ENCODE measurements around the gene EPPIN. TPM values are rescaled to one million over a fixed set of nuclear protein-coding genes. Genes with fewer than 3 reads are reported as not detected.

EPPIN gene
- total and polyA plus RNA-seq, 10 of the 15 experiments (the other 5 are each of a cell fraction or from before 2014, with no cell fraction given) = not detected

- BruUV-seq (replicated peaks) = no TSS peak
- ChIA-PET SMC1A (ENCODE audit: uncharacterized antibody, unreplicated experiment) (no interaction called here), CTCF (interaction anchor here (1.4 kb wide), 2 partner anchors 29 to 182 kb away, joined by 3 to 8 read pairs; no protein-coding TSS in a partner anchor), POLR2A (no interaction called here), RAD21 (ENCODE audit: unreplicated experiment) (no interaction called here)
- FAIRE-seq = no peak
- no peaks in the 10 kb centered on the region; a peak in 2 of 4 replicates for H3K27me3 ChIP-seq (replicated peaks in 1 of 2; ENCODE audit: control insufficient read depth in 2 of 2, insufficient read depth in 2 of 2, low read length in 1 of 2)
- H3K9me3 ChIP-seq (replicated peaks; ENCODE audit: control insufficient read depth, insufficient read depth, low read length) = no peaks in the 10 kb centered on the region
- no peaks in the 10 kb centered on the region for H3K4me1 ChIP-seq (ENCODE audit: control insufficient read depth, insufficient read depth, low read length)
- in situ Hi-C loops (cut with MboI) (no loop called here), intact Hi-C loops (cut with micrococcal nuclease; ENCODE audit: unreplicated experiment) (no loop called here)
- H3K4me2 ChIP-seq (ENCODE audit: control insufficient read depth, insufficient read depth) = no peak overlapping the region
- no peak for DNase-seq (ENCODE audit: low read depth, low spot score)
- no peaks in the 10 kb centered on the region for H3K79me2 ChIP-seq (ENCODE audit: control insufficient read depth, insufficient read depth, low read length)
- 0% methylated on average over 1 of the region's 2 CpGs for WGBS (ENCODE audit: insufficient coverage, insufficient replicate concordance, low lambda C conversion rate, missing lambda C conversion rate)
- no peaks in the 10 kb centered on the region for H3K36me3 ChIP-seq (ENCODE audit: control insufficient read depth in 2 of 2, insufficient read depth in 2 of 2, low read length in 1 of 2)
- ATAC-seq = no peak
- no peaks in the 10 kb centered on the region for H4K20me1 ChIP-seq (ENCODE audit: control insufficient read depth, insufficient read depth)
- H2AFZ ChIP-seq (ENCODE audit: control insufficient read depth, low read depth, low read length) = no peak overlapping the region
- H3K27ac ChIP-seq (ENCODE audit: control insufficient read depth, insufficient read depth) = no peak overlapping the region
- H3K4me3 ChIP-seq = no peak overlapping the region
- H3K9ac ChIP-seq (ENCODE audit: control insufficient read depth, insufficient read depth, low read length) = no peak overlapping the region
- TF ChIP-seq TARDBP (IDR thresholded peaks at IDR 0.05; ENCODE audit: borderline replicate concordance) (no peak), USF2 (IDR thresholded peaks at IDR 0.05; ENCODE audit: borderline replicate concordance, low read depth, low read length) (no peak), YY1 (IDR thresholded peaks at IDR 0.05; ENCODE audit: low read depth, low read length) (no peak), BCL3 (IDR thresholded peaks at IDR 0.05; ENCODE audit: borderline replicate concordance, insufficient read depth, low read depth, low read length, poor library complexity, severe bottlenecking) (no peak), BCLAF1 (IDR thresholded peaks at IDR 0.05) (no peak), E4F1 (IDR thresholded peaks at IDR 0.05; ENCODE audit: borderline replicate concordance, partially characterized antibody) (no peak), NBN (IDR thresholded peaks at IDR 0.05) (no peak), BACH1 (IDR thresholded peaks at IDR 0.05; ENCODE audit: borderline replicate concordance) (no peak), CHD2 (IDR thresholded peaks at IDR 0.05; ENCODE audit: borderline replicate concordance, low read depth, low read length) (no peak), POLR2A (IDR thresholded peaks at IDR 0.05; ENCODE audit: low read depth, low read length) (no peak), SMC3 (IDR thresholded peaks at IDR 0.05; ENCODE audit: borderline replicate concordance, low read length) (no peak), KAT2A (conservative IDR thresholded peaks at IDR 0.05; ENCODE audit: control insufficient read depth, low read depth, low read length) (no peak), PRDM15 (CRISPR knock-in tag; IDR thresholded peaks at IDR 0.05) (no peak)
These were observed 41.6 kb upstream of the EPPIN start for GRCh38 chr20:45588800-45589199.

Data from GM12878 (cell line).